ENCODE measurements around the gene ARID3A.

ARID3A gene

GRCh38 chr19:918152-918437 is 7.7 kb upstream of the ARID3A start:
- no peaks in the 10 kb centered on the region for H3F3A ChIP-seq (ENCODE audit: insufficient read depth, low read length)
- H3K79me2 ChIP-seq (ENCODE audit: low read length), result 0 out of 2 replicates have a peak, but pooled peaks cover 3% of the 10 kb centered on the region
- H3K9ac ChIP-seq (ENCODE audit: low read length), result no peak overlapping the region
- no peak for DNase-seq
- H3K4me1 ChIP-seq (ENCODE audit: low read length), result no peaks in the 10 kb centered on the region
- H3K27ac ChIP-seq (ENCODE audit: low read length), result no peak overlapping the region
- TF ChIP-seq EZH2 (optimal IDR thresholded peaks at IDR 0.05; ENCODE audit: low read depth, low read length) (no peak), EZH2phosphoT487 (IDR thresholded peaks at IDR 0.05; ENCODE audit: low read length) (no peak)
- TF ChIP-seq, protein P1, sequence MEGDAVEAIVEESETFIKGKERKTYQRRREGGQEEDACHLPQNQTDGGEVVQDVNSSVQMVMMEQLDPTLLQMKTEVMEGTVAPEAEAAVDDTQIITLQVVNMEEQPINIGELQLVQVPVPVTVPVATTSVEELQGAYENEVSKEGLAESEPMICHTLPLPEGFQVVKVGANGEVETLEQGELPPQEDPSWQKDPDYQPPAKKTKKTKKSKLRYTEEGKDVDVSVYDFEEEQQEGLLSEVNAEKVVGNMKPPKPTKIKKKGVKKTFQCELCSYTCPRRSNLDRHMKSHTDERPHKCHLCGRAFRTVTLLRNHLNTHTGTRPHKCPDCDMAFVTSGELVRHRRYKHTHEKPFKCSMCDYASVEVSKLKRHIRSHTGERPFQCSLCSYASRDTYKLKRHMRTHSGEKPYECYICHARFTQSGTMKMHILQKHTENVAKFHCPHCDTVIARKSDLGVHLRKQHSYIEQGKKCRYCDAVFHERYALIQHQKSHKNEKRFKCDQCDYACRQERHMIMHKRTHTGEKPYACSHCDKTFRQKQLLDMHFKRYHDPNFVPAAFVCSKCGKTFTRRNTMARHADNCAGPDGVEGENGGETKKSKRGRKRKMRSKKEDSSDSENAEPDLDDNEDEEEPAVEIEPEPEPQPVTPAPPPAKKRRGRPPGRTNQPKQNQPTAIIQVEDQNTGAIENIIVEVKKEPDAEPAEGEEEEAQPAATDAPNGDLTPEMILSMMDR (IDR thresholded peaks at IDR 0.05; ENCODE audit: low read length), result no peak
- H2AFZ ChIP-seq (ENCODE audit: low read length), result no peak overlapping the region
- no peaks in the 10 kb centered on the region for H3K9me2 ChIP-seq (replicated peaks; ENCODE audit: insufficient read depth, low read length)
- H3K4me3 ChIP-seq (ENCODE audit: low read length), result no peak overlapping the region
- H3K36me3 ChIP-seq (replicated peaks; ENCODE audit: insufficient read depth, low read length), result no peaks in the 10 kb centered on the region
- H3K4me2 ChIP-seq (ENCODE audit: low read depth, low read length), result no peak overlapping the region
- H4K20me1 ChIP-seq (ENCODE audit: insufficient read depth, low read length), result no peaks in the 10 kb centered on the region
- peaks cover 46% of the 10 kb centered on the region for H3K27me3 ChIP-seq (replicated peaks; ENCODE audit: insufficient read depth, low read length)
- no peaks in the 10 kb centered on the region for H3K9me3 ChIP-seq (replicated peaks; ENCODE audit: insufficient read depth, low read length)

DNA sequence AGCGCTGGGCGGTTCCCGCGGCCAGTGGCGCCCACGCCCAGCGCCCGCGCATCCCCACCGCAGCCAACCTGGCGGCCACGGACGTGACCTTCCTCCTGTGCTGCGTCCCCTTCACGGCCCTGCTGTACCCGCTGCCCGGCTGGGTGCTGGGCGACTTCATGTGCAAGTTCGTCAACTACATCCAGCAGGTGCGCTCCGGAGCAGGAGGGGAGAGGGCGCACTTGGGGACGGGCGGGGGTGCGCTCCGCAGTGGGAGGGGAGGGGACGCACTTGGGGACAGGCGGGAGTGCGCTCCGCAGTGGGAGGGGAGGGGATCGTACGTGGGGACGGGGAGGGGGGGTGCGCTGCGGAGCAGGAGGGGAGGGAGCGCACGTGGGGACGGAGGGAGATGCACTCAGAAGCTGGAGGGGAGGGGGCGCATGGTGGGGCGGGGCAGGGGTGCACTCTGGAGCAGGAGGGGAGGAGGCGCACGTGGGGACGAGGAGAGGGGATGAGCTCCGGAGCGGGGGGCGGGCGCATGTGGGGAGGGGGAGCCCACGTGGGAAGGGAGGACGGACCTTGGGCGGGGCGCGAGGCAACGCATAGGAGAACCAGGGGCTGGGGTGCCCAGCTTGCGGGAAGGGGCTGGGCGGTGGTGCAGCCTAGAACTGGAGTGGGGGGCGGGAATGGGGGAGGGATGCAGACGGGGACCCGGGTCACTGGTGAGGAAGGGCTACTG is 7.2 kb upstream of the ARID3A start:
- no peaks in the 10 kb centered on the region for H4K20me1 ChIP-seq (ENCODE audit: insufficient read depth, low read length)
- H3K4me1 ChIP-seq (ENCODE audit: low read length), result no peaks in the 10 kb centered on the region
- TF ChIP-seq, protein P1 (IDR thresholded peaks at IDR 0.05; ENCODE audit: low read length), result no peak
- TF ChIP-seq EZH2phosphoT487 (IDR thresholded peaks at IDR 0.05; ENCODE audit: low read length) (no peak), EZH2 (optimal IDR thresholded peaks at IDR 0.05; ENCODE audit: low read depth, low read length) (no peak)
- peaks cover 46% of the 10 kb centered on the region for H3K27me3 ChIP-seq (replicated peaks; ENCODE audit: insufficient read depth, low read length)
- H3K79me2 ChIP-seq (ENCODE audit: low read length), result no peaks in the 10 kb centered on the region
- H3K36me3 ChIP-seq (replicated peaks; ENCODE audit: insufficient read depth, low read length), result no peaks in the 10 kb centered on the region
- no peak overlapping the region for H3K4me2 ChIP-seq (ENCODE audit: low read depth, low read length)
- DNase-seq, result no peak
- H3K4me3 ChIP-seq (ENCODE audit: low read length), result no peak overlapping the region
- H3K27ac ChIP-seq (ENCODE audit: low read length), result no peak overlapping the region
- H3K9ac ChIP-seq (ENCODE audit: low read length), result no peak overlapping the region
- no peaks in the 10 kb centered on the region for H3K9me2 ChIP-seq (replicated peaks; ENCODE audit: insufficient read depth, low read length)
- H3K9me3 ChIP-seq (replicated peaks; ENCODE audit: insufficient read depth, low read length), result no peaks in the 10 kb centered on the region
- H2AFZ ChIP-seq (ENCODE audit: low read length), result no peak overlapping the region
- no peaks in the 10 kb centered on the region; the same call in 1 of the 2 replicates for H3F3A ChIP-seq (ENCODE audit: insufficient read depth, low read length)

DNA sequence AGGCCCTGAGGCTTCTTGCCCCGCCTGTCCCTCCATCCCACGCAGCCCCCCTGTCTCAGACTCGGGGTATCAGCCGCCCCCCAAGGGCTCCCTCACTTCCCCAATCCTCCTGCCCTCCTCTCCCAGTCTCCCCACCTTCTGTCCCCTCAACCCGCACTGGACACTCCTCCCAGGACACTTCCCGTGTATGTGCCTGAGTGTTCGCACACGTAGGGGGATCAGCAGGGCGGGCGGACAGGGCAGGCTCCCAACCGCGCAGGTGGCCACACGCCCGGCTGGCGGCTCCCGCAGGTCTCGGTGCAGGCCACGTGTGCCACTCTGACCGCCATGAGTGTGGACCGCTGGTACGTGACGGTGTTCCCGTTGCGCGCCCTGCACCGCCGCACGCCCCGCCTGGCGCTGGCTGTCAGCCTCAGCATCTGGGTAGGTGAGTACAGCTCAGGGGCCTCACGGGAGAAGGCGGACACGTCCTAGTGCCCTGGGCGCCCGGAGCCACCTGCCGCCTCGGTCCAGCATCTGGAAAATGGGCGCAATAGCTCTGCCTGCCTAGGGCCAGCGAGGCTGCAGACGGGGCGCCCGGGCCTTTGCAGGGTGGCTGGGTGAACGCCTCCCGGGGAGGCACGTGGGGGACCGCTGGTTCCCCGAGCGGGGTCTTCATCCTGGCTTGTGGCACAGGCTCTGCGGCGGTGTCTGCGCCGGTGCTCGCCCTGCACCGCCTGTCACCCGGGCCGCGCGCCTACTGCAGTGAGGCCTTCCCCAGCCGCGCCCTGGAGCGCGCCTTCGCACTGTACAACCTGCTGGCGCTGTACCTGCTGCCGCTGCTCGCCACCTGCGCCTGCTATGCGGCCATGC is 6.4 kb upstream of the ARID3A start:
- no peaks in the 10 kb centered on the region for H3K79me2 ChIP-seq (ENCODE audit: low read length)
- H3K4me2 ChIP-seq (ENCODE audit: low read depth, low read length), result 0 out of 2 replicates have a peak overlapping the region, but pooled peaks have one; percentile 22
- H3F3A ChIP-seq (ENCODE audit: insufficient read depth, low read length), result peaks cover 4% of the 10 kb centered on the region; the same call in 1 of the 2 replicates
- H3K9ac ChIP-seq (ENCODE audit: low read length), result no peak overlapping the region
- no peaks in the 10 kb centered on the region for H3K9me3 ChIP-seq (replicated peaks; ENCODE audit: insufficient read depth, low read length)
- H3K27me3 ChIP-seq (replicated peaks; ENCODE audit: insufficient read depth, low read length), result peaks cover 46% of the 10 kb centered on the region
- H3K36me3 ChIP-seq (replicated peaks; ENCODE audit: insufficient read depth, low read length), result no peaks in the 10 kb centered on the region
- H3K9me2 ChIP-seq (replicated peaks; ENCODE audit: insufficient read depth, low read length), result no peaks in the 10 kb centered on the region
- H2AFZ ChIP-seq (ENCODE audit: low read length), result no peak overlapping the region
- no peak for DNase-seq
- TF ChIP-seq, protein P1 (IDR thresholded peaks at IDR 0.05; ENCODE audit: low read length), result no peak
- TF ChIP-seq EZH2 (optimal IDR thresholded peaks at IDR 0.05; ENCODE audit: low read depth, low read length), result no peak
- TF ChIP-seq EZH2phosphoT487 (IDR thresholded peaks at IDR 0.05; ENCODE audit: low read length), result no peak
- no peaks in the 10 kb centered on the region for H4K20me1 ChIP-seq (ENCODE audit: insufficient read depth, low read length)
- H3K4me3 ChIP-seq (ENCODE audit: low read length), result peak overlapping the region; percentile 28; the same call in 1 of the 2 replicates
- no peak overlapping the region for H3K27ac ChIP-seq (ENCODE audit: low read length)
- H3K4me1 ChIP-seq (ENCODE audit: low read length), result peaks cover 5% of the 10 kb centered on the region

Measured in MM.1S (cell line).